NCI-H1105 (cell line): Measurements from ENCODE around the gene GCSAM.
"Not testable (repeated sequence)": the region's sequence is repeated elsewhere in the genome, so short reads cannot be mapped to it uniquely, and the experiment has no call there.

Experiments used
- DNase-seq: peaks from one replicate; lab custom pipeline; 2025; lab: John Stamatoyannopoulos, UW

The GCSAM gene

GRCh38 chr3:112072387-112073060 is 60.5 kb downstream of the GCSAM start:
- not testable (repeated sequence) for DNase-seq
